VCaP (cell line): ENCODE measurements around the gene LAPTM5.
A peak's percentile ranks its signal among the peaks of the same experiment; 100 is the strongest.

ENCODE experiments used
- H3K27ac ChIP-seq: fragments of 450-650 bp; 2 replicates; pipeline ENCODE4 v1.5.1; 2017
- CTCF ChIP-seq: fragments of 450-650 bp; conservative IDR thresholded peaks from 2 replicates; pipeline ENCODE4 v1.5.1; 2017; ENCODE audit warnings: mild to moderate bottlenecking, moderate library complexity

Gene LAPTM5

GRCh38 chr1:30720271-30721223 is 37.0 kb downstream of the LAPTM5 start:
- H3K27ac ChIP-seq = no peak overlapping the region
- TF ChIP-seq CTCF = no peak

GRCh38 chr1:30719406-30720270 is 37.9 kb downstream of the LAPTM5 start:
- H3K27ac ChIP-seq = peak overlapping the region; percentile 84
- peak; percentile 55 for TF ChIP-seq CTCF

GRCh38 chr1:30718636-30719405 is 38.8 kb downstream of the LAPTM5 start:
- H3K27ac ChIP-seq = peak overlapping the region; percentile 84
- TF ChIP-seq CTCF = peak; percentile 87

- TF ChIP-seq CTCF = no peak
- H3K27ac ChIP-seq = no peak overlapping the region
These were observed 39.4 kb downstream of the LAPTM5 start for GRCh38 chr1:30718091-30718635.

- TF ChIP-seq CTCF = no peak
- no peak overlapping the region for H3K27ac ChIP-seq
These were observed 40.9 kb downstream of the LAPTM5 start for GRCh38 chr1:30716646-30717045.

GRCh38 chr1:30715886-30716285 is 41.7 kb downstream of the LAPTM5 start:
- H3K27ac ChIP-seq = no peak overlapping the region
- no peak for TF ChIP-seq CTCF
